ENCODE data around the gene SMURF1. TPM values are rescaled to one million over a fixed set of nuclear protein-coding genes. Genes with fewer than 3 reads are reported as not detected.

SMURF1 gene
- total RNA-seq (10 to 100 TPM; 10.7 to 18.0 (median 15.8) TPM), polyA plus RNA-seq (10 to 100 TPM in 1 of 3 donors, 1 to 10 TPM in 2; 8.4 to 14.1 (median 9.7) TPM)

DNA sequence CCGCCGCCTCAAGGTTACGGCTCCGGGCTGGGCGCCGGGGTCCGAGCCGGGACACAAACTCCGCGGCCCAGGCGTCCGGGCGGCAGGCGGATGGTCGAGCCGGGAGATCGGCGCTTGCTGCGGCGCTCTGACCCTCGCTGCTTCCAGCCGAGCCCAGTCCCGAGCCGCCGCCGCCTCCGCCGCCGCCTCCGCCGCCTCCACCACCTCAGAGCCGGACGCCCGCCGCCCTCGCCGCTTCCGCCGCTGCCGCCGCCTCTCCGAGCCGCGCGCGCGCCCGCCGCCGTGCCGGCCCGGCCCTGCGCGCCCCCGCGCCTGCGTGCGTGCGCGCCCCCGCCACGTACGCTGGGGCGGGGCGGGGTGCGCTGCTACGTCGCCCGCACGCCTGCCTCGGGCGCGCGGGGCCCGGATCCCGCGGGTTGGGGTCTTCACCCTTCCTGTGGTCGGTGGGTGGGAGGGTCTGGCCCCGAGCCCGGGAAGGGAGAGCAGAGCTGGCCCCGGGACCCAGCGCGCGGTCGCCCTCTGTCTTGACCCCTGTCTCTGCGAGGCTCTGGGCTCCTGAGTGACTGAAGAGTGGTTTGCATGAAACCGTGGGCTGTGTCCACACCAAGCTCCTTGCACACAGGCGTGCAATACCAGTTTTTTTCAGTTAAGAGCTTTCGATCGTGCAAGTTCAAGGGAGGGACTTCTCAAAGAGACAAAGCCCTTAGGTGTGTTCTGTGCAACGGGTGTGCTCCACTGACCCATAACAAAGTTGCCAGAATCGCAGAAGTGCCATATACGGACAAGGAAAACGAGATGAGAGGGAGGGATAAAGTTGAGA is at the start of gene SMURF1:
TSS of gene SMURF1 (minus strand) at position 256 of the 820 bp plus-strand sequence. CDS start 328 bp downstream, outside the sequence.
- no peaks in the 10 kb centered on the region for H3K27me3 ChIP-seq
- TF ChIP-seq EP300 (IDR thresholded peaks at IDR 0.05) (no peak), POLR2AphosphoS5 (IDR thresholded peaks at IDR 0.05) (peak in 3 of 4 donors; percentile 30 to 86 (median 76)), POLR2A (IDR thresholded peaks at IDR 0.05) (peak in 1 of 2 donors; percentile 40)
- TF ChIP-seq, protein P1, sequence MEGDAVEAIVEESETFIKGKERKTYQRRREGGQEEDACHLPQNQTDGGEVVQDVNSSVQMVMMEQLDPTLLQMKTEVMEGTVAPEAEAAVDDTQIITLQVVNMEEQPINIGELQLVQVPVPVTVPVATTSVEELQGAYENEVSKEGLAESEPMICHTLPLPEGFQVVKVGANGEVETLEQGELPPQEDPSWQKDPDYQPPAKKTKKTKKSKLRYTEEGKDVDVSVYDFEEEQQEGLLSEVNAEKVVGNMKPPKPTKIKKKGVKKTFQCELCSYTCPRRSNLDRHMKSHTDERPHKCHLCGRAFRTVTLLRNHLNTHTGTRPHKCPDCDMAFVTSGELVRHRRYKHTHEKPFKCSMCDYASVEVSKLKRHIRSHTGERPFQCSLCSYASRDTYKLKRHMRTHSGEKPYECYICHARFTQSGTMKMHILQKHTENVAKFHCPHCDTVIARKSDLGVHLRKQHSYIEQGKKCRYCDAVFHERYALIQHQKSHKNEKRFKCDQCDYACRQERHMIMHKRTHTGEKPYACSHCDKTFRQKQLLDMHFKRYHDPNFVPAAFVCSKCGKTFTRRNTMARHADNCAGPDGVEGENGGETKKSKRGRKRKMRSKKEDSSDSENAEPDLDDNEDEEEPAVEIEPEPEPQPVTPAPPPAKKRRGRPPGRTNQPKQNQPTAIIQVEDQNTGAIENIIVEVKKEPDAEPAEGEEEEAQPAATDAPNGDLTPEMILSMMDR (IDR thresholded peaks at IDR 0.05) = no peak
- peak within 1 kb of the TSS; percentile 94 to 100 (median 99) for H3K27ac ChIP-seq
- DNase-seq = peak; percentile 80
- H3K36me3 ChIP-seq = no peaks in the 10 kb centered on the region
- peaks cover 0 to 37% (median 24%) of the 10 kb centered on the region in 4 donors for H3K4me1 ChIP-seq
- intact Hi-C loops (cut with DNase I) = loop anchor here (2.0 to 10.0 kb wide), 8 partner anchors 47 to 415 kb away; partner anchors contain the start of genes ARPC1A, BUD31, PDAP1 and TRRAP
- peak within 1 kb of the TSS; percentile 89 to 98 (median 94) for H3K4me3 ChIP-seq
- WGBS, 2 donors = 0 to 1% methylated on average over 94 of the region's 94 CpGs
- no peaks in the 10 kb centered on the region for H3K9me3 ChIP-seq

GRCh38 chr7:99191869-99192596 is 48.1 kb upstream of the SMURF1 start:
- no peak overlapping the region for H3K4me3 ChIP-seq
- no peak overlapping the region for H3K27ac ChIP-seq
- H3K9me3 ChIP-seq = peaks cover 0 to 3% (median 1%) of the 10 kb centered on the region in 4 donors
- intact Hi-C loops (cut with DNase I) = no loop called here
- no peaks in the 10 kb centered on the region for H3K36me3 ChIP-seq
- no peaks in the 10 kb centered on the region for H3K27me3 ChIP-seq
- no peak for DNase-seq
- WGBS, 2 donors = 86 to 94% methylated on average over 5 of the region's 5 CpGs
- no peaks in the 10 kb centered on the region for H3K4me1 ChIP-seq
- TF ChIP-seq, protein P1 (IDR thresholded peaks at IDR 0.05) = no peak
- TF ChIP-seq EP300 (IDR thresholded peaks at IDR 0.05) = no peak
- no peak for TF ChIP-seq POLR2A (IDR thresholded peaks at IDR 0.05)
- no peak for TF ChIP-seq POLR2AphosphoS5 (IDR thresholded peaks at IDR 0.05)

- TF ChIP-seq EP300 (IDR thresholded peaks at IDR 0.05) (no peak), POLR2AphosphoS5 (IDR thresholded peaks at IDR 0.05) (no peak), POLR2A (IDR thresholded peaks at IDR 0.05) (no peak)
- TF ChIP-seq, protein P1 (IDR thresholded peaks at IDR 0.05) = no peak
- Histone ChIP-seq H3K27me3 (no peaks in the 10 kb centered on the region), H3K27ac (no peak overlapping the region), H3K9me3 (no peaks in the 10 kb centered on the region), H3K4me1 (no peaks in the 10 kb centered on the region), H3K4me3 (no peak overlapping the region), H3K36me3 (no peaks in the 10 kb centered on the region)
- no peak for DNase-seq
- intact Hi-C loops (cut with DNase I) = no loop called here
- WGBS, 2 donors = 70 to 73% methylated on average over 7 of the region's 7 CpGs
Observed at GRCh38 chr7:99190359-99191009, 46.6 kb upstream of the SMURF1 start.

- intact Hi-C loops (cut with DNase I) = no loop called here
- no peaks in the 10 kb centered on the region for H3K36me3 ChIP-seq
- TF ChIP-seq, protein P1 (IDR thresholded peaks at IDR 0.05) = no peak
- no peak for TF ChIP-seq POLR2AphosphoS5 (IDR thresholded peaks at IDR 0.05)
- WGBS, 2 donors = 91 to 98% methylated on average over 1 of the region's 1 CpG
- no peak overlapping the region for H3K27ac ChIP-seq
- no peaks in the 10 kb centered on the region for H3K27me3 ChIP-seq
- H3K9me3 ChIP-seq = no peaks in the 10 kb centered on the region
- DNase-seq = no peak
- no peaks in the 10 kb centered on the region for H3K4me1 ChIP-seq
- no peak overlapping the region for H3K4me3 ChIP-seq
Observed at GRCh38 chr7:99189222-99189621, 45.3 kb upstream of the SMURF1 start.

All from sigmoid colon (tissue), 7 donors.